Endothelial cell (in vitro differentiated cells): ENCODE data around the gene WNT1. TPM values are rescaled to one million over a fixed set of nuclear protein-coding genes. Genes with fewer than 3 reads are reported as not detected.
A peak's percentile ranks its signal among the peaks of the same experiment; 100 is the strongest.

ENCODE experiments used
- DNase-seq: peaks from one replicate; pipeline ENCODE4 v3.0.0; 2021; ENCODE audit warnings: low spot score
- H3K27ac Mint-ChIP-seq: one replicate; pipeline ENCODE4 v1.8.0; 2021; ENCODE audit warnings: mixed read lengths, inconsistent platforms; ENCODE audit not compliant: unreplicated experiment
- H3K27me3 Mint-ChIP-seq: one replicate; pipeline ENCODE4 v1.8.0; 2021; ENCODE audit warnings: mild to moderate bottlenecking, moderate library complexity, mixed read lengths, inconsistent platforms; ENCODE audit not compliant: unreplicated experiment
- H3K36me3 Mint-ChIP-seq: one replicate; pipeline ENCODE4 v1.8.0; 2021; ENCODE audit warnings: mild to moderate bottlenecking, low read depth, mixed read lengths, inconsistent platforms; ENCODE audit not compliant: unreplicated experiment
- H3K4me1 Mint-ChIP-seq: one replicate; pipeline ENCODE4 v1.8.0; 2021; ENCODE audit warnings: mild to moderate bottlenecking, mixed read lengths, inconsistent platforms; ENCODE audit not compliant: unreplicated experiment
- H3K4me3 Mint-ChIP-seq: one replicate; pipeline ENCODE4 v1.8.0; 2021; ENCODE audit warnings: mild to moderate bottlenecking, mixed read lengths, inconsistent platforms; ENCODE audit not compliant: unreplicated experiment
- H3K9me3 Mint-ChIP-seq: one replicate; pipeline ENCODE4 v1.8.0; 2021; ENCODE audit warnings: mixed read lengths, inconsistent platforms; ENCODE audit not compliant: unreplicated experiment
- CTCF ChIP-seq: fragments of 200-600 bp; sonication (generic); IDR thresholded peaks from one replicate; pipeline ENCODE4 v1.5.0; 2021; ENCODE audit warnings: antibody characterized with exemption; ENCODE audit not compliant: unreplicated experiment
- total RNA-seq: library from RNA; stranded (reverse); fragmentation: NEBNext Ultra II Directional; extraction: Animal tissue kit (Norgen Biotek cat#: 25700); gene quantifications from one replicate; pipeline ENCODE4 v1.2.1, GENCODE V29; 2021; ENCODE audit not compliant: unreplicated experiment

WNT1 gene
- total RNA-seq, 1 donor from 2014 or later = not detected

- no peak overlapping the region for H3K4me3 Mint-ChIP-seq
- peaks cover 24% of the 10 kb centered on the region for H3K4me1 Mint-ChIP-seq
- peak overlapping the region; percentile 59 for H3K27ac Mint-ChIP-seq
- no peak for TF ChIP-seq CTCF
- peaks cover 8% of the 10 kb centered on the region for H3K36me3 Mint-ChIP-seq
- H3K9me3 Mint-ChIP-seq = no peaks in the 10 kb centered on the region
- DNase-seq = no peak
- H3K27me3 Mint-ChIP-seq = peaks cover 46% of the 10 kb centered on the region
These were observed 4.4 kb downstream of the WNT1 start for GRCh38 chr12:48982397-48983080.

GRCh38 chr12:48985475-48985897, 7.4 kb downstream of the WNT1 start:
- TF ChIP-seq CTCF = no peak
- no peak for DNase-seq
- Mint-ChIP-seq H3K4me3 (no peak overlapping the region), H3K36me3 (peaks cover 6% of the 10 kb centered on the region), H3K27ac (no peak overlapping the region), H3K4me1 (peaks cover 13% of the 10 kb centered on the region), H3K27me3 (peaks cover 37% of the 10 kb centered on the region), H3K9me3 (no peaks in the 10 kb centered on the region)

- DNase-seq = no peak
- Mint-ChIP-seq H3K4me1 (peaks cover 14% of the 10 kb centered on the region), H3K4me3 (no peak overlapping the region)
These were observed 7.8 kb downstream of the WNT1 start for GRCh38 chr12:48985901-48986300.

GRCh38 chr12:48986720-48987291, 8.7 kb downstream of the WNT1 start:
- Mint-ChIP-seq H3K4me1 (peaks cover 11% of the 10 kb centered on the region), H3K4me3 (no peak overlapping the region), H3K36me3 (peaks cover 3% of the 10 kb centered on the region), H3K27me3 (peaks cover 37% of the 10 kb centered on the region), H3K9me3 (no peaks in the 10 kb centered on the region), H3K27ac (no peak overlapping the region)
- DNase-seq = no peak
- no peak for TF ChIP-seq CTCF

More at GRCh38 chr12:48985901-48986300, 7.8 kb downstream of the WNT1 start:
- peaks cover 6% of the 10 kb centered on the region for H3K36me3 Mint-ChIP-seq
- H3K9me3 Mint-ChIP-seq = no peaks in the 10 kb centered on the region
- peaks cover 40% of the 10 kb centered on the region for H3K27me3 Mint-ChIP-seq
- no peak overlapping the region for H3K27ac Mint-ChIP-seq
- no peak for TF ChIP-seq CTCF

GRCh38 chr12:48988030-48988649, 10.0 kb downstream of the WNT1 start:
- Mint-ChIP-seq H3K4me1 (peaks cover 6% of the 10 kb centered on the region), H3K4me3 (no peak overlapping the region), H3K27me3 (peaks cover 28% of the 10 kb centered on the region), H3K36me3 (no peaks in the 10 kb centered on the region), H3K27ac (no peak overlapping the region), H3K9me3 (no peaks in the 10 kb centered on the region)
- DNase-seq = peak; percentile 92
- peak; percentile 97 for TF ChIP-seq CTCF
